Upper lobe of right lung (tissue), 1 donor: ENCODE data around the gene BRINP3. TPM values are rescaled to one million over a fixed set of nuclear protein-coding genes. Genes with fewer than 3 reads are reported as not detected.

Experiments
- ATAC-seq: fragments of 200-7000 bp; cut with Tn5 transposase; one replicate; pipeline ENCODE4 v1.9.1; 2020; ENCODE audit warnings: mild to moderate bottlenecking, moderate library complexity
- DNase-seq: peaks from one replicate; pipeline ENCODE4 v3.0.0-alpha.2; 2020
- H3K27ac ChIP-seq: fragments of 200-600 bp; one replicate; pipeline ENCODE4 v1.8.0; 2022
- H3K27me3 ChIP-seq: fragments of 200-600 bp; one replicate; pipeline ENCODE4 v1.8.0; 2022; ENCODE audit warnings: mild to moderate bottlenecking
- H3K36me3 ChIP-seq: fragments of 200-600 bp; one replicate; pipeline ENCODE4 v1.8.0; 2022
- H3K4me1 ChIP-seq: fragments of 200-600 bp; one replicate; pipeline ENCODE4 v1.8.0; 2022
- H3K4me3 ChIP-seq: fragments of 200-600 bp; one replicate; pipeline ENCODE4 v1.8.0; 2022; ENCODE audit warnings: mild to moderate bottlenecking
- H3K9me3 ChIP-seq: fragments of 200-600 bp; one replicate; pipeline ENCODE4 v1.8.0; 2022
- intact Hi-C: fragments of 100-400 bp; cut with DNase I; formaldehyde crosslinking; loops from one replicate; pipeline ENCODE4 v1.11.0; 2022
- total RNA-seq: library from RNA; stranded (reverse); fragmentation: NEBNext Ultra II Directional; extraction: Animal tissue kit (Norgen Biotek cat#: 25700); gene quantifications from one replicate; pipeline ENCODE4 v1.2.1, GENCODE V29; 2021
- TF ChIP-seq, protein P1 (sequence below): fragments of 200-600 bp; IDR thresholded peaks from one replicate; pipeline ENCODE4 v1.8.0; 2022; ENCODE audit warnings: antibody characterized with exemption
- donor health status: DM: no; HTN: yes; CAD: no; lungs with severe emphysema.

The BRINP3 gene
- total RNA-seq, 1 donor from 2014 or later = 1.2 TPM

DNA sequence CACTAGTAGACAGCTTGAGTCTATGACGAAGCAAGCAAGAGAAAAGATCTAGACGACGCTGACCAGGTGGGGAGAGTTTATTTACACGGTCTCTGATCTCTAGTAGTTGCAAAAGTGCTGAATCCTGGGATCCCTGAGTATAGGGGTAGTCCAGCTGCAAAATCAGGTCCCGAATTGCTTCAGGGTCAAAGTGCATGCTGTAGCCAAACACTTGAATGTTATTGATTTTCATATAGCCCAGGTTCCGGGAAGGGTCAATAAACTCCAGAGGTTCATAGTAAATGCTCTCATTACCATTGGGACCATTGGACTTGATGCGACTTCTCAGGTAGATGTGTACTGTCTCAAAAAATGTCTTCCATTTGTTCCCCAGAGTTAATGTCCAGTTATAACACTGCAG lies 379.6 kb downstream of the BRINP3 start:
- Histone ChIP-seq H3K36me3 (no peaks in the 10 kb centered on the region), H3K27ac (no peak overlapping the region), H3K9me3 (no peaks in the 10 kb centered on the region), H3K4me1 (no peaks in the 10 kb centered on the region), H3K27me3 (no peaks in the 10 kb centered on the region), H3K4me3 (no peak overlapping the region)
- DNase-seq (no peak), ATAC-seq (no peak)
- intact Hi-C loops = no loop called here
- TF ChIP-seq, protein P1, sequence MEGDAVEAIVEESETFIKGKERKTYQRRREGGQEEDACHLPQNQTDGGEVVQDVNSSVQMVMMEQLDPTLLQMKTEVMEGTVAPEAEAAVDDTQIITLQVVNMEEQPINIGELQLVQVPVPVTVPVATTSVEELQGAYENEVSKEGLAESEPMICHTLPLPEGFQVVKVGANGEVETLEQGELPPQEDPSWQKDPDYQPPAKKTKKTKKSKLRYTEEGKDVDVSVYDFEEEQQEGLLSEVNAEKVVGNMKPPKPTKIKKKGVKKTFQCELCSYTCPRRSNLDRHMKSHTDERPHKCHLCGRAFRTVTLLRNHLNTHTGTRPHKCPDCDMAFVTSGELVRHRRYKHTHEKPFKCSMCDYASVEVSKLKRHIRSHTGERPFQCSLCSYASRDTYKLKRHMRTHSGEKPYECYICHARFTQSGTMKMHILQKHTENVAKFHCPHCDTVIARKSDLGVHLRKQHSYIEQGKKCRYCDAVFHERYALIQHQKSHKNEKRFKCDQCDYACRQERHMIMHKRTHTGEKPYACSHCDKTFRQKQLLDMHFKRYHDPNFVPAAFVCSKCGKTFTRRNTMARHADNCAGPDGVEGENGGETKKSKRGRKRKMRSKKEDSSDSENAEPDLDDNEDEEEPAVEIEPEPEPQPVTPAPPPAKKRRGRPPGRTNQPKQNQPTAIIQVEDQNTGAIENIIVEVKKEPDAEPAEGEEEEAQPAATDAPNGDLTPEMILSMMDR = no peak

DNA sequence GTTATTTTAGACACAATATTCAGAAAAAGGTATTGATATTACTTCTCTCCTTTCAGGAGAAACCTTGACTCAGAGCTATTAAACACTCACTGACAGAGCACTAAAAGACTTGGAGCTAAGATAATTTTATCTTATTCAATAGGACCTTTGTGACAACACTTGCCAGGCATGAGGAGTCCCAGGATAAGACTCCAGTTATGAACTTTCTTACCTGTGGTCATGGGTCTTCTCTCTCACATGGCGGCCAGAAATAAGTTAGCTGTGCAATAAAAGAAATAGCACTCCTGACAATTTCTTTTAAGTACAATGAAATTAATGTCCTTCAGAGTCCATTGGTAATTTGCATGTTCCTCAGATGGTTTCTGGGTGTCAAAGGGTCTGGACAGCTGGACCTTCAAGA lies 382.1 kb downstream of the BRINP3 start:
- ATAC-seq = no peak
- intact Hi-C loops = no loop called here
- H3K27me3 ChIP-seq = no peaks in the 10 kb centered on the region
- TF ChIP-seq, protein P1 = no peak
- no peaks in the 10 kb centered on the region for H3K9me3 ChIP-seq
- H3K4me1 ChIP-seq = no peaks in the 10 kb centered on the region
- no peaks in the 10 kb centered on the region for H3K36me3 ChIP-seq
- no peak overlapping the region for H3K4me3 ChIP-seq
- DNase-seq = no peak
- no peak overlapping the region for H3K27ac ChIP-seq

DNA sequence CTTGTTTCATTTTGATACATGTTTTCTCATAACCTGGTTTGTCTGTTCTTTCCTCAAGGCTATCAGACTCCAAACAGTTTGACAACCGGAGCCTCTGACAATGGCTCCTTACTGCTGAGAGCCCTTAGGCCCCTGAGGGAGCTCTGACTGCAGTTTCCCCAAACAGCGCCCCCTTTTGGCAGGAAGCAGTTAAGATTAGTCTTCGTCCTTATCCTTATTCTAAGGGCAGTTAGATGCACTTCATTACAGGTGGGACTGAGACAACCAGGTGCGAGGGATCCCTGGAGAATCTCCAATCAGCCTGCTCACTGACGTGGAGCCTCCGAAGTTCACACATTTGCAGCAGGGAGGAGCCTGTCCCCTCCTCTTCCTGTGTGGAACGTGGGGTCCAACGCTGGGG lies 393.1 kb downstream of the BRINP3 start:
- Histone ChIP-seq H3K4me1 (no peaks in the 10 kb centered on the region), H3K9me3 (no peaks in the 10 kb centered on the region), H3K27ac (no peak overlapping the region), H3K4me3 (no peak overlapping the region), H3K36me3 (no peaks in the 10 kb centered on the region), H3K27me3 (no peaks in the 10 kb centered on the region)
- TF ChIP-seq, protein P1 = no peak
- intact Hi-C loops = no loop called here
- ATAC-seq = no peak
- DNase-seq = no peak

DNA sequence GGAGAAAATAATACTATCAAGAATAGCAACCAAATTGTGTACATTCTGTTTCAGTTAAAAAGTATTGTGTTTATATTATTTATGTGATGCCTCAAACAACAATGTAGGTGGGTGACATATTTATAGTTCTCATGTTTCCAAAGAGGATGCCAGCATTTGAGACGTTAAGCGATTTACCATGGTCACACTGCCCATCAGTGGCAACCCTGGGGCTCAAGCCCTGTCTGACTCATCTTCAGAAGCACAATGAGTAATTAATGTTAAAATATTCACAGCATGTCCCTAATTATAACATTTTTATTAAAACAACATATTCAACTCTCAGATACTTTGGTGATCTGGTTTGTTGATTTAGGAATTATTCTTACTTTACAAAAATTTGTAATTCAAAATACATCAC lies 409.4 kb downstream of the BRINP3 start:
- Histone ChIP-seq H3K36me3 (no peaks in the 10 kb centered on the region), H3K9me3 (no peaks in the 10 kb centered on the region), H3K4me3 (no peak overlapping the region), H3K27me3 (no peaks in the 10 kb centered on the region), H3K4me1 (no peaks in the 10 kb centered on the region), H3K27ac (no peak overlapping the region)
- intact Hi-C loops = no loop called here
- DNase-seq = no peak
- ATAC-seq = no peak
- TF ChIP-seq, protein P1 = no peak

DNA sequence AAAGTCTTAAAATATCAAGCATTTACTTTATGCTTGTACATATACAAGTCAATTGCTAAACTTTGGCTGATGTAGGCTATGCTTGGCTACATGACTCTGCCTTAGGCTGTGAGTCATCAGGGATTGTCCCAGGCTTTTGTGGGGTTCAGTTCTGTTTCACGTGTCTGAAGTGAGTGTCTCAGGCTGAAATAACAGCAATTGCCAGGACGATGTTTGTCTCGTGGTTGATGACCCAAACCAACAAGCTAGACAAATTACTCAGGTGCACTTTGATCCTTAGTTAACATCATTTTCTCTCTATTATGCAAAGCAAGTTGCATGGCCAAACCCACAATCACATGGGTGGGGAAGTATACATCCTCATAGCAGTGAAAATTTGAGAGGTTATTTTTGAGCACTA lies 410.1 kb downstream of the BRINP3 start:
- no peak overlapping the region for H3K27ac ChIP-seq
- no peak overlapping the region for H3K4me3 ChIP-seq
- H3K27me3 ChIP-seq = no peaks in the 10 kb centered on the region
- TF ChIP-seq, protein P1 = no peak
- no peak for DNase-seq
- H3K4me1 ChIP-seq = no peaks in the 10 kb centered on the region
- intact Hi-C loops = no loop called here
- no peaks in the 10 kb centered on the region for H3K36me3 ChIP-seq
- no peak for ATAC-seq
- H3K9me3 ChIP-seq = no peaks in the 10 kb centered on the region

DNA sequence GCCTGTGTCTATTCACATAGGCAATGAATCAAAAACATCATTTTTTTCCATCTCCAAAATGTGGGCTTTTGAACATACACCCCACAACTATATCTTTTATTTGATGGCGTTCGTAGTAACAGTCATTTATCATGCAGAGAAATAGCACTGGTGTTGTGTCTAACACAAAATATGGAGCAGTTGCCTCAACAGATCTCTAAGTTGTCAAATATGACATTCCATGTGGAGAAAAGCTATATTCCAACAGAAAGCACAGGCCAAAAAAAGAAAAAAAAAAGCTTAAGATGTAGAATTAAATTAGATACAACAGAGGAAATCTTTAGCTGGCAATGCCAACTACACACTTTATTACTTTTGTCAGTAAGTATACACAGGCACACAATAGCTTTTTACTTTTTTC lies 411.7 kb downstream of the BRINP3 start:
- no peaks in the 10 kb centered on the region for H3K27me3 ChIP-seq
- TF ChIP-seq, protein P1 = no peak
- intact Hi-C loops = no loop called here
- H3K9me3 ChIP-seq = no peaks in the 10 kb centered on the region
- H3K4me3 ChIP-seq = no peak overlapping the region
- DNase-seq (no peak), ATAC-seq (no peak)
- no peaks in the 10 kb centered on the region for H3K4me1 ChIP-seq
- no peaks in the 10 kb centered on the region for H3K36me3 ChIP-seq
- H3K27ac ChIP-seq = no peak overlapping the region
